Measurements from ENCODE around the gene SYNC.
"Not testable (repeated sequence)": the region's sequence is repeated elsewhere in the genome, so short reads cannot be mapped to it uniquely, and the experiment has no call there.

The SYNC gene

DNA sequence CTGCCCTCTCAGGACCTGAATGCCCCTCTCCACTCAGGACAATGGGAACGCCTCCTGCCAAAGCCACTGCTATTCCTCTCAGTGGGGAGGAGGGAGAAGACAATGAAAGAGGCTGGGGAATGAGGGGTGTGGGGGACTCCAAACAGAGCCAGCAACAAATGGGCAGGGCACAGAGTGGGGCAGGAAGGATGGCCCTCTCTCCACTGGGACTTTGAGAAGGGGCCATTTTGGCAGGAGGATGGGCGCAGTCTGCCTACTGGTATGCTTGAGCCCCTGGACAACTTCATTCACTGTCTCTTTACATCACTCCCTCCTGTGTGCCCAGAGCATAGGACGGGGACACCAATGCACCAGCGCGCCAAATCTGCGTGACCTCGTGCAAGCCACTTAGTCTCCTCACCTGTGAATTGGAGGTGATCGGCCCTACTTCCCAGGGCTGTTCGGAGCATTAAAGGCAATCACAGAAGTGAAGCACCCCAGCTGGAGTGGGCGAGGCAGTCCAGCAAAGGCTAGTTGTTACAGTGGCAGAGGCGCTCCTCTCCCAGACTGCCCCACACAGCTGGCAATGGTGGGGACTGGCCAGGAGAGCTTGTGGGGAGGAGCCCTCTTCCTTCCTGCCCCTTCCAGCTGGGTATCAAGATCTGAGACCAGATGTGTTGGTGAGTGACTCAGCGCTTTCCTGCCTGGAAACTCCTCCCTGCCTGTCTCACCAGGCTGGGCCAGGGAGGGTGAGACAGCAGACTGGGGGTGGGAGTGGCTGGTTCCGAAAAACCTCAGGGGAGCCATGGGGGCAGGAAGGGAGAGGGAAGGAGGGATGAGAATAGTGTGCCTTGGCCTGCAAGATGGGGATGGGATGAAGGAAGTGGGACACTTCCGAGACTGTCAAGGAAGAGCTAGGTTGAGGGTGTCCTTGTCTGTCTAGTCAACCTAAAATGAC is 22.4 kb upstream of the SYNC start:
- no peak for DNase-seq

DNA sequence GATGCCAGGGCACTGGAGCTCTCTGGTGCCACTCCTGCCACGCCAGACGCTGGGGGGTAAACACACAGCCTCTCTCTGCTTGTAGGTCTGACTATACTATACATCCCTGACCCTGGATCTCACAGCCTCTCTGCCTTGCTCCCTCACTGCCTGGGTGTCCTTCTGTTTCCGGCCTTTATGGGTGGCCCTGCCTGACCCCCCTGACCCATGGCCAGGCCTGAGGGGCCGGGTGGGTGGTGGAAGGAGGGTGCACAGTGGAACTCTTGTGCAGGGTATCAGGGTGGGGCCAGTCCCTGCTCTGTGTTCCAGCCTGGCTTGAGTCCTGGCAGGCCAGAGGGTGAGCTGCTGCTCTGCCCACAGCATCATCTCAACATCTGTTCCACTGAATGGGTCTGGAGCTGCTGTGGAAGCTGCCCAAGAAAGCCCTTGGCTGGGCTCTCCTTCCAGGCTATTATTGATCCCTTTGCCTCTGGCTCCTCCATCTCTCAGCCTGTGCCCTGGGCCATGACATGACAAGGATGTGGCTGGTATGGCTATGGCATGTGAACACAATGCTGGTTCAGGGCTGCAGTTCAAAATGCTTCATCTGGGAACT is 17.2 kb upstream of the SYNC start:
- no peak for DNase-seq

DNA sequence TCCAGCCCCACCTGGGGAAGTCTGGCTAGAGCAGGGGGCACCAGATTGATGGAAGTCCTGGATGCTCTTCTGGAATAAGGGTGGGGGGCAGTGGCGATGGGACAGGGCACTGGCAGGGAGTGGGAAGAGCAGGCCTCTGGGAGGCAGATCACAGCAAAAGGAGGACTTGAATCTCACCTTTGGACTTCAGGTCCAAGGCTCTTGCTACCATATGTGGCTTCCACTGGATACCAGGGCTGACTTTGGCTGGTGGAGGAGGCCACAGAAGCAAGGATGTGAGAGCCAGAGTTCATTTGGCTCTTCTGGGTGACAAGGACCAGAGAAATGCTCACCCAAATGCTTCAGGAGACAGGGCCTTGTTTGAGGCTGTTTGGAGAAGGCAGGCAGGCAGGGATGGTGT is 16.0 kb upstream of the SYNC start:
- DNase-seq: no peak

DNA sequence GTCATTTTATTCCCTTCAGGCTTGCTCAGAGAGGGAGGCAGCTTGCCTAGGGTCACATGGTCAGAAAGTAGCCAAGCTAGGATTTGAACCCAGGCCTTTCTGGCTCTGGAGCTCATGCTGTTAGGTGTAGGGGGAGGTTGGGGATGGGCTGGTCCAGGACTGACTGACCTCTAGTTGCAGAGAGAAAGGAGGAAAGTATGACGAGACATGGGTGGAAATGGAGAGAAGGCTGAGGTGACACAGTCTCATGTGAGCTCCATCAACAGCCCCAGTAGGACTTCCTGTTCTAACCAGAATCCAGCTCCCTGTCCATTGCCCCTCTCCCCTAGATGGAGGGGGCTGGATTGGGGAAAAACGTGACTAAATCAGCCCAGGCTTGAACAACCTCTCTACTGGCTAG is 15.5 kb upstream of the SYNC start:
- no peak for DNase-seq

DNA sequence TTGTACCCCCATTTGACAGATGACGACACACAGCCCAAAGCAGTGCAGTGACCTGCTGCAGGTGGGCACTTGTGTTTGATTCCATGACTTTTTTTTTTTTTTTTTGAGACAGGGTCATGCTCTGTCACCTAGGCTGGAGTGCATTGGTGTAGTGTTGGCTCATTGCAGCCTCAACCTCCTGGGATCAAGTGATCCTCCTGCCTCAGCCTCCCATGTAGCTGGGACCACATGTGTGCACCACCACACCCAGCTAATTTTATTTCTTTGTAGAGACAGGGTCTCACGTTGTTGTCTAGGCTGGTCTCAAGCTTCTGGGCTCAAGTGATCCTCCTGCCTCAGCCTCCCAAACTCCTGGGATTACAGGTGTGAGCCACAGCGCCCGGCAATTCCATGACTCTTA is 14.9 kb upstream of the SYNC start:
- no peak for DNase-seq

DNA sequence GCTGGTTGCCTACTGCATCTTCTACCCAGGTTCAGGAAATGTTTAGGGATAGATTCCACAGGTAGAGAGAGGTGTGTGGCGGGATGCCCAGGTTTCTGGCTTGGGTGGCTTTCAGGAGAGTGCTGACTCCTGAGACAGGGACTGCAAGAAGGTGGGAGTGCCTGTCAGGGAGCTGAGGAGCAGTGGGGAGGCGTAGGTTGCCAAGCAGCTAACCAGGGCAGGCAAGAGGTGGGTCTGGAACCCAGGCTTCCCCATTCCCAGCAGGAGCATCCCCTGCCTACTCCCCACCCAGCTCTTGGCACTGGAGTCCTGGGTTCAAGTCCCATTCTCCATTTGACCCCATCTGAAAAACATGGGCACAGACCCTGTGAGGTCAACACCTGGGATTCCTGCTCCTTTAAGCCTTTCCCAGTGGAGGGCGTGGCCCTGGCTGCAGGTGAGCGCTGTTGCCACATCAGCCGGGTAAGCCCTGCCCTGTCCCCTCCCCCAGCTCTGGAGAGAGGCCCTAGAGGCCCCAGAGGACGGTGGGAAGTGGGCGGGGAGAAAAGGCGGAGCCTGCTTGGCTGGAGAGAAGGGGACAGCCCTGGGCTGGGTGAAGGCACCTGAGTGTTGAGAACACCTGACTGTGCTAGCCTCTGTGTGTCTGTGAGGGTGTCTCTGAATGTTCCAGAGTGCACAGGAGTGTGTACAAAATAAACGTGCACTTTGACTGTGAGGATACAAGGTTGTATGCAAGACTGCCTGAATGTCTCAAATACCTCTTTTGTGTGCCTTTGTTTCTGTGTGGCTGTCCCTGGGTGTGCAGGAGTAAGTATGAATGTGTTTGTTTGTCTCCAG is 14.0 kb upstream of the SYNC start:
- DNase-seq: peak; percentile 86

DNA sequence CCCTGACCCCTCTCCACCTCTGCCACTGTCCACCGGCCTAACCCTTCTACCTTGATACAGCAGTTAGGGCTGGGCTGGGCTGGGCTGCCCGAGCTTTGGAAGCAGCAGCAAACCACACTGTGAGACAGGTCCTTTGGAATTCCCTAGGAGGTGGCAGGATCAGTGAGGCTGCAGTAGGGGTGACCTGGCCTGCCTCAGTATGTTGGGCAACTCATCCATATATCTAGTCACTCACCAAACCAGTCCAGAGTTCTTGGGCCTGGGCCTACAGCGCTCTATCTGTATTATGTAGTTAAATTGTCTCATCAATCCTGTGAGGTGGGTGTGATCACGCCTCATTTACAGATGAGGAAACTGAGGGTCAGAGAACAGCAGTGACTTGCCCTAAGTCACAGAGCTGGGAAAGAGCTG is 13.3 kb upstream of the SYNC start:
- no peak for DNase-seq

DNA sequence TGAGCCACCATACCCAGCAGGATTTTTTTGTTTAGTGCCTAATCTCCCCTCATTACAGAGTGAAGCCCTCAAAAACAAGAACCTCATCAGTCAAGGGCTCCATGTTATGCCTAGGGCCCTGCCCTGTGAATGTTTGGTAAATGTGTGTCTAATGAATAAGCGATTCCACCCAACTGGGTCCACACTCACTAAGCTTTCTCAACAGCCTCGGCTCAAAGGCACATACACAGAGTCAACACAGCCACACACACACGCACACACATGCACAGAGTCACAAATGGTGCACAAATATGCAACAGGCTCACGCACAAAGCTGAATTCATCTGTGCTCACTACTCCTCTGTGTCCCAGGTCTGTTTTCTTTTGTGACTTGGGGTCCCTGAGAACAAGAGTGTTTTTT is 11.7 kb upstream of the SYNC start:
- no peak for DNase-seq

DNA sequence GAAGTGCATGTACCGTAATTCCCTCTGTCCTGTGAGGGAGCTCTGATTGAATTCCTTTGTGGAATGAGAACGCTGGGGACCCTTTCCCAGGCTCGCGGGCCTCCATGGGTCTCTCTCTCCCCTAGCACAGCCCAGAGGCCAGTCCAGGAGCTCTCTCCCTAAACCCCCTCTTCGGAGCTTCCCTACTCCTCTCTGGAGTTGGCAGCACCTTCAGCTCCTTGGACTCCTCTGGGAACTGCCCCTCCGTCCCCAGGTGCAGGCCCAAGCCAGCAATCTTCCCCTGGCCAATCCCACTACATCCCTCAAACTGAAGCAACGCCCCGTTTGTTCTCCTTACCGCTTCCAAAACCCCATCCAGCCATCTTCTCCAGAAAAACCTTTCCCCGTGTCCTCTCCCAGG is 10.5 kb upstream of the SYNC start:
- no peak for DNase-seq

DNA sequence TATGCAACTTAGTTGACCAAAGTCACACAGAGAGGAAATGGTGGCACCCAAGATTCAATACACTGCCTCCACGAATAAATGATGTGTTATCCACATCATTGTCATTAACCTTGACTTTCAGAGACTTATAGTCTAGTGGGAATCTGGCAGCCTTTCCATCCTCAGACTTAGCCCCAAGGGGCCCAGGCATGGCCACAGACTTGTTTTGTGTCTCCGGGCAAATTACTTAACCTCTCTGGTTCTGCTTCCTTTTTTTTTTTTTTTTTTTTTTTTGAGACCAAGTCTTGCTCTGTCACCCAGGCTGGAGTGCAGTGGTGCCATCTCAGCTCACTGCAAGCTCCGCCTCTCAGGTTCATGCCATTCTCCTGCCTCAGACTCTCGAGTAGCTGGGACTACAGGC is 8.7 kb upstream of the SYNC start:
- not testable (repeated sequence) for DNase-seq

DNA sequence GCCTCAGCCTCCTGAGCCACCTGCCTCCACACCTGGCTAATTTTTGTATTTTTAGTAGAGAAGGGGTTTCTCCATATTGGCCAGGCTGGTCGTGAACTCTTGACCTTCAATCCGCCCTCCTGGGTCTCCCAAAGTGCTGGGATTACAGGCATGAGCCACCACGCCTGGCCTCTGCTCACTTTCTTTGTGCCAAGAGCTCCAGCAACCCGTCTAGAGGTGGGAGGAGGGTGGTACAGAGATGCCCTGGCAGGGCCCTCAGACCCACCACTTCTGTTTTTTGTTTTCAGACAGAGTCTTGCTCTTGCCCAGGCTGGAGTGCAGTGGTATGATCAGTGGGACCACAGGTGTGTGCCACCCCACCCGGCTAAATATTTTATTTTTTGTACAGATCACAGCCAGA is 6.9 kb upstream of the SYNC start:
- DNase-seq: no peak

DNA sequence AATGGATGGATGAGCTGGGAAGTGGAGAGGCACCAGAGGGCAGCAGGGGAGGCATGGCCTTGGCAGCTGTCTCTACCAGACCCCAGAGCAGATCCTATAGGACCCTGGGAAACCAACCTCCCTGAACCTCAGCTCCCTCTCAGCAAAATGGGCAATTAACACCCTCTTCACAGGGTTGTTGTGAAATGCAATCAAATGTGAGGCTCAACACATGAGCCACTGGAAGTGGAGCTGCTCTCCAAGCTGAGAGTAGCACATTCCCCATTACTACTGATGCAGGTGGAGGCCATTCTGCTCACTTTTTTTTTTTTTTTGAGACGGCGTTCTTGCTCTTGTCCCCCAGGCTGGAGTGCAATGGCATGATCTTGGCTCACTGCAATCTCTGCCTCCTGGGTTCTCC is 6.5 kb upstream of the SYNC start:
- DNase-seq: peak; percentile 46

DNA sequence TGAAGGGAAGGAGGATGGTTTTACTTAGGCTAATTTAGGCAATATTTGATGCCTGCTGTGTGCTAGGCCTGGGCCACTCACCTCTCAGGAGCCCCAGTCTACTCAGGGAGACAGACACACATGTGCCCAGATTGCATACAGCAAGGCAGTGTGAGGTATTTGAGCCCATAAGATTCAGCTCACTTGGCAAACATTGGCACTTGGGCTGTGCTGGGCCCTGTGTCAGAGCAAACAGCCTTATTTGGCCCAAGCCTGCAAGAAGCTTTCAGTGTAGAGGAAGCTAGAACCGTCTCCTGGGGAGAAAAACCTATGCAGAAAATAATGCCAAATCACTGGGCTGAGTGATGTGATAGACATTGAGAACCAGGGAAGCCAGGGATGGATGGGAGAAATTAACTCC is 3.9 kb upstream of the SYNC start:
- DNase-seq: no peak

DNA sequence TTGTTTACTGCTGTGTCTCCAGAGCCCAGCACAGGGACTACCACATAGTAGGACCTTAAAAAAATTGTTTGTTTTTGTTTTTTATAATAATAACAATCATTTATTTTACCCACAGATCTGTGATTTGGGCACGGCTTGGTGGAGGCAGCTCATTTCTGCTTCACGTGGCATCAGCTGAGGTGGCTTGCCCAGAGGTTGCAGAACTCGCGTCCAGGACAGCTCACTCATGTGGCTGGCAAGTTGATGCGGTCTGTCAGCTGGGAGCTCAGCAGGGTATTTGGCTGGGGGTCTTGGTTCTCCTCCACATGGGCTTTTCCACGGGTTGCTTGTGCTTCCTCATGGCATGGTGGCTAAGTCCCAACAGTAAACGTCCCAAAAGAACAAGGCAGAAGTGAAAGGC is 2.9 kb upstream of the SYNC start:
- DNase-seq: no peak

DNA sequence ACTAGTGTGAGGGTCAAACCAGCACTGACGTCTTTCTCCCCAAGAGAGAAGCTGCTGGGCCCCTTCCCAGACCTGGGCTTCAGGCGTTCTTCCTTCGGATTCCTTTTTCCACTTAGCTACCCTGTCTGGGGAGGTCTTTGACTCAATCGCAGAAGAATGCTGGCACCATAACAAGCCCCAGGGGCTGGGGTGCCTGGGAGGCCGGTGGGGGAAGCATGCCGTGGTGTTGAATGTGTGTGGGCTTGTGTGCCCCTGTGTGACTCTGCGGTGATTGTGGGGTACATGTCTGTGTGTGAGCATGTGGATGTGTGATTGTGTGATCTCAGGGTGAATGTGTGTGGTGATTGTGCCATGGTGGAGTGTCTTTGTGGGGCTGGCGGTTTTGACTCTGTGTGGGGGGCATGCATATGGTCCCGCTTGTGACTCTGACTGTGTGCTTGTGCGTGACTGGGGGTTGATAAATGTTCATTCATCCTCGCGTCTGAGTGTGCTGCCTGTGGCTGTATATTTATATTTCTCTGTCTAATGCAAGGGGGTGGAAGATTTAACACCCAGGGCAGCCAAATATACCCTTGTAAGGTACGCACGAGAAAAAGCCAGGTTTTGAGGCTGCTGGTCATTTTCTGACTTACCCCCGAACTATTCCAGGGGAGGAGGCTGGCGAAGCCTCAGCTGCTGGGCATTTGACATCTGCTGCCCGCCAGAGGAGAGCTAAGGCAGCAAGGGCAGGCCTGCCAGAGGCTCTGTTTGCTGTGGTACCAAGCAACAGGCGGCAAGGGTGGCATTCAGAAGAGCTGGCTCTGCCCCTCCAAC is 1.1 kb upstream of the SYNC start:
- no peak for DNase-seq

DNA sequence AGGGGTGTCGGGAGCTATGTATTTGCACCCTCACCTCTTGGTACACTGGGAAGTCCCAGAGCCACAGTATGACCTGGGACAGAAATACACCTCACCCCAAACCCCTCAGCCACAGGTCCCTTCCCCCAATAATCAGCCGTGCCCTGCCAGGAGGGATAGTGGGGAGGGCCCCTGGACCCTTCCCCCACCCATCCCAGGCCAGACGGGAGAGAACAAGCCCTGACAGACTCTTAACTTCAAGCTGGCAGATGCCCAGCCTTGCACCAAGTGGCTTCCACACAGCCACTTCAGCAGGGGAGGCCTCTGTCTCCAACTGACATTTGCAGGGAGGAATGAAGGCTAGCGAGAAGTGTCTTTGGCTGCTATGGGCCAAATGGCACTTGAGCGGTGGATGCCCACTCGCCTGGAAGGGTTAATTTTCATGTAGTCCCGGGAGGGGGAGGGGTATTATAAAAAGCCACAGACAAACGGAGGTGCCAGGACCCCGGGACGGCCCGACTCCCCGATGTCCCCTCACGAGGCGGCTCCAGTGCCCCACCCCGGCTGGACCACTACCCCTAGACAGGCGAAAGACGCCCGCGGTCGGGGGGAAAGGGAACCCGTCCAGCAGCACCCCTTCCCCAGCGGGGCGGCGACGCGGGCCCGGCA is 495 bp downstream of the SYNC start:
- peak; percentile 69 for DNase-seq

DNA sequence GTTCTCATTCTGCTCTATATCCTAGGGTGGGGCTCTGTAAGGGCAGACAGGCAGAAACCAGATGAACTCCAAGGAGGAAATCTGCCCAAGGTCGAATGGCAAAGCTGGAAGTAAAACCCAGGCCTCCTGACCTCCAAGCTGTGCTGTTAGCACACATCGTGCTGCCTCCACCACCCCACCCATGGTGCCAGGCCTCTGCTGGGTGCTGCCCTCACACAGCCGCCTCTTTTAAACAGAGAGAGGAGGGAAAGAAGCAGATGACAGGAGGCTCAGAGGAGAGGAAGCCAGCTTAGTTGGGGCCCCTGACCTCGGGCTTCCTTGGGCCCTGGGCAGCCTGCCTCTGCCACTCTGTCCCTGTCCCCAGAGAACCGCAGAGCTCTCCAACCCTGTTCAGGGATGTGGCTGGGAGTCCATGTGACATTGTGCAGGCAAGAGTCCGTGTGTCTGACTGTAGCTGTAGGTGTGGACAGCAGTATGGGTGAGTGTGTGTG is 1.1 kb downstream of the SYNC start:
- DNase-seq: no peak

DNA sequence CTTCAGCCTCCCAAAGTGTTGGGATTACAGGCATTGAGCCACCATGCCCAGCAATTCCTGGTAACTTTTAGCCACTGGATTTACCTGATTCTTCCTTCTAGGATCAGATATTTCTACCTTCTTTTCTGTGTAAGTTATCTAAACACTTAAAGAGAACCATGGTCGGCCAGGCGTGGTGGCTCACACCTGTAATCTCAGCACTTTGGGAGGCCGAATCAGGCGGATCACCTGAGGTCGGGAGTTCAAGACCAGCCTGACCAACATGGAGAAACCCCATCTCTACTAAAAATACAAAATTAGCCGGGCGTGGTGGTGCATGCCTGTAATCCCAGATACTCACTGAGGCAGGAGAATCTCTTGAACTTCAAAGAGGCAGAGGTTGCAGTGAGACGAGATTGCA is 5.6 kb downstream of the SYNC start:
- not testable (repeated sequence) for DNase-seq

DNA sequence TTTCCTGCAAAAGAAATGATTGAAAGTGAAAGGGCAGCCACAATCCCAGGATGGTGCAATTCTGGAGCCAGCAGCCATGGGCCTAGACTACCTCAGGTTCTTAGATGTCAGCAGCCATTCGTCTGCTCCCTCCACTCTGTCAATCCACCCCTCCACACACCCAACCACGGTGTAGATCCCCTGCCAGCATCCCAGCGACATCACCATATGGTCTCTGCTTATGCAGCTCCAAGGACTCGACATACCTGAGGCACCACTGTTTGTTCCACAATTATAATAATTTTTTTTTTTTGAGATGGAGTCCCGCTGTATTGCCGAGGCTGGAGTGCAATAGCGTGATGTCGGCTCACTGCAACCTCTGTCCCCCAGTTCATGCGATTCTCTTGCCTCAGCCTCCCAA is 6.5 kb downstream of the SYNC start:
- DNase-seq: no peak

DNA sequence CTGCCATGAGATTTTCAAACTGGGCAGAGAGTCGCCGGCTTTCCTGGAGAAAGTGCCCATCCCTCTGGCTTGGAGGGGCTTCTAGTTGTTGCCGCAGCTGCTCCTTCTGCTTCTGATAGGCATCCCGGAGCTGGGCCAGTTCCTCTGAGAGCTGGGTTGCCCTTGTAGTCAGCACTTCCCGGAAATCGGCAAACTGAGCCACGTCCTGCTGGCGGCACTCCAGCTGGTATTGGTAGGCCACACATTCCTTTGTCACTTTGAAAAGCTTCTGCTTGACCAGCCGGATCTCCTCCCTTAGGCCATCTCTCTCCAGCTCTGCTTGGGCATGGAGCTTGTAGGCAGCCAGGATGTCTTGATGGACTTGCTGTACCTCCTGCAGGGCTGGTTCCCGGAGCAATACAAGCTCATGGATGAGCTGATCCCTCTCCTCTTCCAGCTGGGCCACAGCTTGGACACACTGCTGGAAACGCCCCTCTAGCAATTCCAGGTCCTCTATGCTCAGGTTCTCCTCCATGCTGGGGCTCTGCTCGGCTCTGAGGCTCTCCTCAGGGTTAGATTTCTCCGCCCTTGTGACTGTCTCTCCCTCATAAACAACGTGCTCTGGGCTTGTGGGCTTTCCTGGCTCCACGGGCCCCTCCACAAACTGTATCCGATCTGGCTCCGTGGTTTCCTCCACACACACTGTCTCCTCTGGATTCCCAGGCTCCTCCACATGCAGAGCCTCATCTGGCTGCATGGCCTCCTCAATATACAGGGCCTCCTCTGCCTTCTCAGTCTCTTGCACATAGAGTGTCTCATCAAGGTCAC is 7.3 kb downstream of the SYNC start:
- no peak for DNase-seq

DNA sequence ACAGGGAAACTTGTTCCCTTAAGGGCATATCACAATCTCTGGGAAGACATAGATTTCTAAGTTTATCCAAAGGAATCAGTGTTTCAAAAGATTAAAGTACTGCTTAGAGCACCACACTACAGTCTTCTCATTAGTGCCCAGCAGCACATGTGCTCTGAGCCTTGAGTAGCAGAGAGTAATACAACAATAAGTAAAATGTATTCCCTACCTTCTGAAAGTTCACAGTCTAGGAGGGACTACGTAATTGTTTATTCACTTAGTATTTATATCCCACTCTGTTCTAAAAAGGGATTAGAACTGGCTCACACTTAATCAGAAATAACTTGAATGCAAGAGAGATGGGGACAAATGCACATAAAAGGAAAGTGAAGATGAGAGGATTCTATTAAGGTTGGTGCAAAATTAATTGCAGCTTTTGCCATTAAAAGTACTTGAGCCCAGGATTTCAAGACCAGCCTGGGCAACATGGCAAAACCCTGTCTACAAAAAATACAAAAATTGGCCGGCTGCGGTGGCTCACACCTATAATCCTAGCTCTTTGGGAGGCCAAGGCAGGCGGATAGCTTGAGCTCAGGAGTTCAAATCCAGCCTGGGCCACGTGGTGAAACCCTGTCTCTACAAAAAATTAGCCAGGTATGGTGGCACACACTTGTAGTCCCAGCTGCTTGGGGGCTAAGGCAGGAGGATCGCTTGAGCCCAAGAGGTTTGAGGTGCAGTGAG is 9.0 kb downstream of the SYNC start:
- DNase-seq: no peak
